GM12801 (cell line): Measurements from ENCODE around the gene LGI4.

Experiments used
- TF ChIP-seq, protein P1 (sequence below): IDR thresholded peaks from one replicate; pipeline ENCODE4 v1.5.1; 2011; ENCODE audit warnings: control low read depth; ENCODE audit not compliant: insufficient read length; ENCODE audit errors: extremely low read depth

The LGI4 gene

DNA sequence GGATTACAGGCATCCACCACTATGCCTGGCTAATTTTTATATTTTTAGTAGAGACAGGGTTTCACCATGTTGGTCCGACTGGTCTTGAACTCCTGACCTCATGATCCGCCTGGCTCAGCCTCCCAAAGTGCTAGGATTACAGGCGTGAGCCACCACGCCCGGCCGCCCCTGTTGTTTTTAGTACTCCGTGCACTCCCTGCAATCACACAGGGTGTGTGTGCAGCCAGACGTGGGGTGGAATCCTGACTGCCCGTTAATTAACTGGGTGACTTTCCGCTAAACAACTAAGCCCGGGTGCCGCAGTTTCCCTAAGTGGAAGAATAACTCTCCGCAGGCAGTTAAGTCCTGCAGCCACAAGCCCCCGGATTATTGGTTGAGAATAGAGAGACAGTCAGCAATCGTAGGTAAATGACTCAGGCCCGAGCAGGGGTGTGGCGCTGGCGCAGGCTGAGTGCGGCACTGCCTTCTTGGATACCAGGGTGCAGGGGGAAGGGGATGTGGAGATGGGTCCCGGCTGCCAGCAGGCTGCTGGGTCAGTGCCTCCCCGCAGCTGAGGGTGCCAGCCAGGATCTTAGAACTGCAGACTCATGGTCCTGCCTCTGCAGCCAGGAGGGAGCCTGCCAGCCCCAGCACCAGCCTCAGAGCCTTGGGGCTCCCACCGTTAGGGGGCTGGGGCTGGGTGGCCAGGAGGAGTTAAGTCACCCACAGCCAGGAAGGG, 25.3 kb downstream of the LGI4 start:
- TF ChIP-seq, protein P1, sequence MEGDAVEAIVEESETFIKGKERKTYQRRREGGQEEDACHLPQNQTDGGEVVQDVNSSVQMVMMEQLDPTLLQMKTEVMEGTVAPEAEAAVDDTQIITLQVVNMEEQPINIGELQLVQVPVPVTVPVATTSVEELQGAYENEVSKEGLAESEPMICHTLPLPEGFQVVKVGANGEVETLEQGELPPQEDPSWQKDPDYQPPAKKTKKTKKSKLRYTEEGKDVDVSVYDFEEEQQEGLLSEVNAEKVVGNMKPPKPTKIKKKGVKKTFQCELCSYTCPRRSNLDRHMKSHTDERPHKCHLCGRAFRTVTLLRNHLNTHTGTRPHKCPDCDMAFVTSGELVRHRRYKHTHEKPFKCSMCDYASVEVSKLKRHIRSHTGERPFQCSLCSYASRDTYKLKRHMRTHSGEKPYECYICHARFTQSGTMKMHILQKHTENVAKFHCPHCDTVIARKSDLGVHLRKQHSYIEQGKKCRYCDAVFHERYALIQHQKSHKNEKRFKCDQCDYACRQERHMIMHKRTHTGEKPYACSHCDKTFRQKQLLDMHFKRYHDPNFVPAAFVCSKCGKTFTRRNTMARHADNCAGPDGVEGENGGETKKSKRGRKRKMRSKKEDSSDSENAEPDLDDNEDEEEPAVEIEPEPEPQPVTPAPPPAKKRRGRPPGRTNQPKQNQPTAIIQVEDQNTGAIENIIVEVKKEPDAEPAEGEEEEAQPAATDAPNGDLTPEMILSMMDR: no peak

DNA sequence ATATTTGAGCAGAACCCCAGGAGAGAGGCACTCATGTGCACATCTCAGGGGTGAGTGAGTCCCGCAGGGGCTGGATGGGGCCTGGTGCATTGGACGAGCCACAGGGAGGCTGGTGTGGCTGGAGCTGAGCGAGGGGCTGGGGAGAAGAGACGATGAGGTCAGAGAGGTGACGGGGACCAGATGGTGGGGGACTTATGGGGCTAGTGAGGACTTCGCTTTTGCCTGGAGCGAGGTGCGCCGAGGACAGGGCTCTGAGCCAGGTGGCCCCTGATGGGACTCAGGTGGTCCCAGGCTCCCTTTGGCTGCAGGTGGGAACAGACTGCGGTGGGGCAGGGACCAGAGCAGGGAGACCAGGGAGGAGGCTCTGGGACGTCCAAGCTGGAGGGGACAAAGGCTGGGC, 26.1 kb downstream of the LGI4 start:
- TF ChIP-seq, protein P1: no peak

DNA sequence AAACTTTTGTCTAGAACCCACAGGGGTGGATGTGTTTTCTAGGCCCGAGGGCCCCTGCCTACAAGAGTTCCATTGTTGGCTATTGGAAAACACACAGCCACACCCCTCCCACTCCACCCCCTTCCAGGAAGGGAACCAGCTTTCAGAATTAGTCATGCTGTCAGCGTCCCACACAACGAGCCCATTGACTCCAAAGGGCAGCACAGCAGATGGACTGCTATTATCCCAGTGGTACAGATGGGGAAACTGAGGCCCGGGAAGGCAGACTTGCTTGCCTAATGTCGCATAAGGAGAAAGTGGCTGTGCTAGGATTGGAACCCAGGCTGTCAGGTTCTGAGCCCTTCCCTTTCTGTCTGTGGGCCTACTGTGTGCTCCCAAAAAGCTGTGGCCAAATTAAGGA, 27.3 kb downstream of the LGI4 start:
- TF ChIP-seq, protein P1: no peak

DNA sequence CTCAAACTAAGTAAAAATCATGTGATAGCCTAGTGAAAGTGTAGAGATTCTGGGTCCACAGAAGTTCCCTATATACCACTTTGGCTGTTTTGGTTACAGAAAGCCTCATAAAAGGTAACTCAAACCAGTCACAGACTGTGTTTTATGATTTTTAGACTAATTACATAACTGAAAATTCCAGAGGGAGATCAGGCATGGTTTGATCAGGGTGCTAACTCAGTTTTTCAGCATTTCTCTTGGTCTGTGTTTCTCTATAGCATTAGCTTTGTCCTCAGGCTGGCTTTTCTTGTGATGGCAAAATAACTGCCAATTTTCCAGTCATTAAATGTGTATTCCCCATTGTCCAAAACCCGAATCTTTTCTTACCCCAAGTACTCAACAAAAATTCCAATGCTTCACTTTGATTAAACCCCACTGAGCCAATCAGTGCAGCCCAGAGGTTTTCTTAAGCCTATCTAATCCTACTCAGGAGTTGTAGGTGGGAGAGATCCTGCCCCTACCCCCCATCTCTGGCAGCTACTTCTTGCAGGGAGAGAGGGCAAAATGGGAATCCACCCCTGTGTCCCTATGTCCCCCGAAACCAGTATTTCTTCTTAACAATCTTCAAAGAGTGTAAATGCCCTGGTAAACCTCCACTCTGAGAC, 27.8 kb downstream of the LGI4 start:
- TF ChIP-seq, protein P1: no peak

DNA sequence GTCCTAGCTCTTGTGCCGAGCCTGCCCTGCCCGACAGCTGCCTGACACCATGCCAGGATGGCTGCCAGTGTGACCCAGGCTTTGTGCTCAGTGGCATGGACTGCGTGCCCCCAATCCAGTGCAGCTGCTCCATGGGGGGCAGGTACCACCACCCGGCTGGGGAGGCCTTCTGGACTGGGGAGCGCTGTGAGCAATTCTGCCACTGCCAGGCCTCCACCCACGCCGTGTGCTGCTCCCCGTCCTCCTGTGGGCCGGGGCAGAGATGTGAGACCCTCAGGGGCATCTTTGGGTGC, 28.6 kb downstream of the LGI4 start:
- TF ChIP-seq, protein P1: no peak

DNA sequence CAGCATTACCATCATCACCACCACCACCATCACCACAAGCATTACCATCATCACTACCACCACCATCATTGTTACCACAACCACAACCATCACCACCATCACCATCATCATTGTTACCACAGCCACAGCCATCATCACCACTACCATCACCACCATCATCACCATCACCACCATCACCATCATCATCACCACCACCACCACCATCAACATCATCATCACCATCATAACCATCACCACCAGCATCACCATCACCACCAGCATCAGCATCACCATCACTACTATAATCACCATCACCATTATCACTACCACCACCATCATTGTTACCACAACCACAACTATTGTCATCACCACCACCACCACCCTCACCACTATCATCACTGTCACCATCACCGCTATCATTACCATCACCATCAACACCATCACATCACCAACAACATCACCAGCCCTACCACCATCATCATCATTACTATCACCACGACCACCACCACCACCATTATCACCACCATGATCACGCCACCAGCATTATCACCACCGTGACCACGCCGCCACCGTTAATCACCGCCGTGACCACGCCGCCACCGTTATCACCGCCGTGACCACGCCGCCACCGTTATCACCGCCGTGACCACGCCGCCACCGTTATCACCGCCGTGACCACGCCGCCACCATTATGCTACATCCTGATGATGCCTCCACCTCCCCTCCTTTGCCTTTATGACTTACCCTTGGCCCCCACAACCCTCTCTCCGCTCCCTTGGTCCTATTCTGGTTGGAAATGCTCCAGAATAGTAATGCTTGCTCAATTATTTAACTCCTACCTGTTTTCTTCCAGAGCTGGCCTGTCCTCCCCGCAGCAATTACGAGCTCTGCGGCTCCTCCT, 29.2 kb downstream of the LGI4 start:
- TF ChIP-seq, protein P1: no peak

DNA sequence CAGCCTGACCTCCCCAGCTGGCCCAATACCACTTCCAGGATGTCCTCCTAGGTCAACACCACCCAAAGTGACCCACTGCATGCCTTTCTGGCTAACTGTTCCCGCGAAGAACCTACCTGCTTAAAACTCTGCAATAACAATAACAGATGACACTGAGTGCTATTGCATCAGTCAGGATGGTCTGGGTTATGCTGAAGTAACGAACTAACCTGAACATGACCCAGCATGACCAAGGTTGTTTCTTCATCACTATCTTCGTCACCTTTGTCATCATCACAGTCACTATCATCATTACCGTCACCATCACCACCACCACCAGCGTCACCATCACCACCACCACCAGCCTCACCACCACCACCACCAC, 29.8 kb downstream of the LGI4 start:
- TF ChIP-seq, protein P1: no peak
